B cell (primary cell): ENCODE data around the gene SGSH. TPM values are rescaled to one million over a fixed set of nuclear protein-coding genes. Genes with fewer than 3 reads are reported as not detected.

Experiments used
- ATAC-seq: fragments of 200-7000 bp; cut with Tn5 transposase; one replicate; pipeline ENCODE4 v1.10.0; 2021; ENCODE audit warnings: low read depth, mild to moderate bottlenecking, moderate number of reproducible peaks, moderate library complexity
- CTCF ChIA-PET: fragments of 350-600 bp; sonication (Branson Sonifier 250); formaldehyde crosslinking; loops from one replicate; lab custom pipeline; 2021; ENCODE audit warnings: antibody characterized with exemption, inconsistent platforms; lab: Charles Lee
- POLR2A ChIA-PET: fragments of 350-600 bp; sonication (Branson Sonifier 250); formaldehyde crosslinking; loops from one replicate; lab custom pipeline; 2021; ENCODE audit warnings: antibody characterized with exemption; lab: Charles Lee
- DNase-seq: peaks from one replicate; pipeline ENCODE4 v3.0.0; 2013
- H2AFZ ChIP-seq: 2 replicates; pipeline ENCODE4 v1.6.1; 2012; ENCODE audit warnings: mild to moderate bottlenecking, low read depth, low read length; ENCODE audit not compliant: insufficient read depth, poor library complexity, severe bottlenecking
- H3K27ac ChIP-seq, 2 donors: 1 replicate in 1 of 2; 2 replicates in 1 of 2; pipeline ENCODE4 v1.5.1; 2012 to 2013; ENCODE audit warnings: low read length in 2 of 2, mild to moderate bottlenecking in 2 of 2, moderate library complexity in 1 of 2
- H3K27me3 ChIP-seq, 4 experiments: fragments of 200-600 bp in 1 of 4; sonication (generic) in 1 of 4; replicated peaks in 1 of 4; 1 replicate in 2 of 4; 2 replicates in 2 of 4; pipeline versions ENCODE4 v1.6.1 to v1.7.0; 2013 to 2016; ENCODE audit warnings: low read length in 3 of 4, mild to moderate bottlenecking in 2 of 4, mixed read lengths in 1 of 4, moderate library complexity in 1 of 4; ENCODE audit not compliant: insufficient read depth in 4 of 4, control insufficient read depth in 3 of 4; ENCODE audit errors: control extremely low read depth in 1 of 4
- H3K36me3 ChIP-seq, 2 experiments: replicated peaks in 1 of 2; 1 replicate in 1 of 2; 2 replicates in 1 of 2; pipeline versions ENCODE4 v1.6.1 to v1.7.1; 2013; ENCODE audit warnings: low read length in 1 of 2; ENCODE audit not compliant: insufficient read depth in 2 of 2, control insufficient read depth in 1 of 2; ENCODE audit errors: control extremely low read depth in 1 of 2, extremely low read depth in 1 of 2
- H3K4me1 ChIP-seq, 2 donors: fragments of 200-600 bp in 1 of 2; sonication (generic) in 1 of 2; 1 replicate in 1 of 2; 2 replicates in 1 of 2; pipeline versions ENCODE4 v1.5.1 to v1.6.1; 2013 to 2017; ENCODE audit warnings: low read length in 2 of 2; ENCODE audit not compliant: control insufficient read depth in 2 of 2, insufficient read depth in 2 of 2
- H3K4me2 ChIP-seq: replicated peaks from 2 replicates; pipeline ENCODE3; 2012; ENCODE audit warnings: mild to moderate bottlenecking, low read depth, low read length; ENCODE audit not compliant: poor library complexity, severe bottlenecking
- H3K4me3 ChIP-seq, 5 experiments: fragments of 200-600 bp in 1 of 5; sonication (generic) in 1 of 5; 1 replicate in 3 of 5; 2 replicates in 2 of 5; pipeline versions ENCODE4 v1.5.1 to v1.7.0; 2011 to 2016; ENCODE audit warnings: low read length in 4 of 5, mild to moderate bottlenecking in 4 of 5, low read depth in 2 of 5, control low read depth in 1 of 5, moderate library complexity in 1 of 5; ENCODE audit not compliant: insufficient read depth in 1 of 5; ENCODE audit errors: control extremely low read depth in 1 of 5, extremely low read depth in 1 of 5
- H3K79me2 ChIP-seq: fragments of 200-600 bp; sonication (generic); one replicate; pipeline ENCODE4 v1.6.0; 2016; ENCODE audit warnings: low read length; ENCODE audit not compliant: control insufficient read depth, insufficient read depth
- H3K9ac ChIP-seq: fragments of 200-600 bp; sonication (generic); 2 replicates; pipeline ENCODE4 v1.6.1; 2017; ENCODE audit warnings: mild to moderate bottlenecking, low read length, moderate library complexity
- H3K9me3 ChIP-seq, 3 donors: one replicate each; pipeline versions ENCODE4 v1.6.1 to v1.7.1; 2013; ENCODE audit warnings: low read length in 2 of 3; ENCODE audit not compliant: control insufficient read depth in 2 of 3, insufficient read depth in 1 of 3; ENCODE audit errors: control extremely low read depth in 1 of 3
- H4K20me1 ChIP-seq: 2 replicates; pipeline ENCODE4 v1.6.0; 2012; ENCODE audit warnings: mild to moderate bottlenecking, low read length; ENCODE audit not compliant: insufficient read depth, control insufficient read depth, poor library complexity, severe bottlenecking
- H3K27ac Mint-ChIP-seq: one replicate; pipeline ENCODE4 v1.8.0; 2021; ENCODE audit warnings: mixed read lengths
- H3K27me3 Mint-ChIP-seq: one replicate; pipeline ENCODE4 v1.8.0; 2021; ENCODE audit warnings: mixed read lengths
- H3K4me1 Mint-ChIP-seq: one replicate; pipeline ENCODE4 v1.8.0; 2021; ENCODE audit warnings: mixed read lengths
- H3K4me3 Mint-ChIP-seq: one replicate; pipeline ENCODE4 v1.8.0; 2021; ENCODE audit warnings: mixed read lengths
- H3K9me3 Mint-ChIP-seq: one replicate; pipeline ENCODE4 v1.8.0; 2022; ENCODE audit warnings: mixed read lengths; ENCODE audit not compliant: insufficient read depth
- CTCF ChIP-seq: fragments of 200-600 bp; IDR thresholded peaks from one replicate; pipeline ENCODE4 v1.8.0; 2022; ENCODE audit warnings: antibody characterized with exemption, mild to moderate bottlenecking
- EZH2 ChIP-seq: IDR thresholded peaks from 2 replicates; pipeline ENCODE4 v1.6.1; 2012; ENCODE audit warnings: borderline replicate concordance, low read depth, mild to moderate bottlenecking, moderate library complexity, low read length; ENCODE audit not compliant: insufficient read depth, poor library complexity, severe bottlenecking
- WGBS: methylation state at CpG from one replicate; pipeline ENCODE4 v1.1.5; 2013; ENCODE audit warnings: missing lambda C conversion rate; ENCODE audit not compliant: insufficient coverage; 5-methylcytosine and 5-hydroxymethylcytosine counted together
- intact Hi-C: fragments of 100-400 bp; cut with micrococcal nuclease; formaldehyde crosslinking; loops from one replicate; pipeline ENCODE4 v1.10.0; 2022
- polyA plus RNA-seq: library from polyadenylated mRNA; depleted of rRNA; stranded (reverse); fragments of >200 nt; gene quantifications from 2 replicates; pipeline ENCODE4 v1.2.3, GENCODE V29; 2012
- total RNA-seq, 2 donors: library from RNA; stranded (reverse); fragments of 120-200 nt in 1 of 2; gene quantifications; 1 replicate in 1 of 2; 2 replicates in 1 of 2; pipeline versions ENCODE4 v1.2.3 to v1.2.4, GENCODE V29; 2013 to 2022

The SGSH gene
- total and polyA plus RNA-seq, 2 donors (not counting 1 experiment from before 2014, with no cell fraction given), result 44.5 to 83.7 TPM

GRCh38 chr17:80251966-80252365 lies 31.8 kb upstream of the SGSH start:
- H3K4me3 ChIP-seq, result no peak overlapping the region

More at GRCh38 chr17:80251966-80252365, 31.8 kb upstream of the SGSH start:
- no peak overlapping the region for H3K4me2 ChIP-seq
- H3K27ac ChIP-seq, result no peak overlapping the region
- no peaks in the 10 kb centered on the region for H3K27me3 ChIP-seq
- Mint-ChIP-seq H3K9me3 (no peaks in the 10 kb centered on the region), H3K4me3 (no peak overlapping the region), H3K27ac (no peak overlapping the region), H3K4me1 (peaks cover 13% of the 10 kb centered on the region), H3K27me3 (no peaks in the 10 kb centered on the region)
- no peak overlapping the region for H2AFZ ChIP-seq
- DNase-seq (no peak), ATAC-seq (no peak)
- 94% methylated on average over 11 of the region's 11 CpGs for WGBS
- intact Hi-C loops, result loop anchor here (5.0 kb wide), 1 partner anchor 170 kb away; no protein-coding TSS in a partner anchor
- H3K9ac ChIP-seq, result no peak overlapping the region
- no peaks in the 10 kb centered on the region for H4K20me1 ChIP-seq
- H3K36me3 ChIP-seq, result no peaks in the 10 kb centered on the region
- CTCF ChIA-PET, result interaction anchor here (0.7 to 5.7 kb wide), 6 partner anchors 11 to 243 kb away, joined by 3 to 55 read pairs (median 3); partner anchors contain the start of gene GAA
- peaks cover 0 to 3% (median 0%) of the 10 kb centered on the region in 3 donors for H3K9me3 ChIP-seq
- H3K4me1 ChIP-seq, result peaks cover 6 to 8% of the 10 kb centered on the region in 2 donors
- H3K79me2 ChIP-seq, result no peaks in the 10 kb centered on the region
- POLR2A ChIA-PET, result interaction anchor here (0.6 kb wide), 1 partner anchor 106 kb away, joined by 6 read pairs; no protein-coding TSS in a partner anchor
- no peak for TF ChIP-seq EZH2
- no peak for TF ChIP-seq CTCF
